ENCODE data around the gene FAM47A. TPM values are rescaled to one million over a fixed set of nuclear protein-coding genes. Genes with fewer than 3 reads are reported as not detected.

The FAM47A gene
- polyA plus RNA-seq, result not detected

GRCh38 chrX:34132028-34132427 is at the start of gene FAM47A:
Gene FAM47A, minus strand, starts transcription at chrX:34132314. Its CDS starts 36 bp downstream, at chrX:34132278.
- Mint-ChIP-seq H3K9me3 (peaks cover 0 to 3% (median 0%) of the 10 kb centered on the region in 3 donors), H3K4me1 (no peaks in the 10 kb centered on the region), H3K27me3 (peaks cover 2% of the 10 kb centered on the region), H3K36me3 (no peaks in the 10 kb centered on the region), H3K4me3 (no peak within 1 kb of the TSS), H3K27ac (no peak within 1 kb of the TSS)

GRCh38 chrX:34147345-34147744 is 15.2 kb upstream of the FAM47A start:
- H3K36me3 Mint-ChIP-seq, result no peaks in the 10 kb centered on the region
- H3K4me1 Mint-ChIP-seq, result no peaks in the 10 kb centered on the region
- no peaks in the 10 kb centered on the region for H3K27me3 Mint-ChIP-seq
- H3K27ac Mint-ChIP-seq, result no peak overlapping the region
- no peak overlapping the region for H3K4me3 Mint-ChIP-seq
- H3K9me3 Mint-ChIP-seq, result peaks cover 0 to 9% (median 6%) of the 10 kb centered on the region in 3 donors

GRCh38 chrX:34146906-34147305 is 14.8 kb upstream of the FAM47A start:
- Mint-ChIP-seq H3K9me3 (peaks cover 0 to 9% (median 6%) of the 10 kb centered on the region in 3 donors), H3K27me3 (no peaks in the 10 kb centered on the region), H3K4me3 (no peak overlapping the region), H3K4me1 (no peaks in the 10 kb centered on the region), H3K27ac (no peak overlapping the region), H3K36me3 (no peaks in the 10 kb centered on the region)

GRCh38 chrX:34144246-34144645 is 12.1 kb upstream of the FAM47A start:
- H3K36me3 Mint-ChIP-seq, result no peaks in the 10 kb centered on the region
- no peaks in the 10 kb centered on the region for H3K4me1 Mint-ChIP-seq
- H3K27ac Mint-ChIP-seq, result no peak overlapping the region
- peaks cover 0 to 9% (median 6%) of the 10 kb centered on the region in 3 donors for H3K9me3 Mint-ChIP-seq
- H3K27me3 Mint-ChIP-seq, result no peaks in the 10 kb centered on the region
- H3K4me3 Mint-ChIP-seq, result no peak overlapping the region

GRCh38 chrX:34140816-34141215 is 8.7 kb upstream of the FAM47A start:
- Mint-ChIP-seq H3K9me3 (peaks cover 0 to 7% (median 4%) of the 10 kb centered on the region in 3 donors), H3K27me3 (no peaks in the 10 kb centered on the region), H3K4me1 (no peaks in the 10 kb centered on the region), H3K27ac (no peak overlapping the region), H3K4me3 (no peak overlapping the region), H3K36me3 (no peaks in the 10 kb centered on the region)

- H3K36me3 Mint-ChIP-seq, result no peaks in the 10 kb centered on the region
- H3K4me1 Mint-ChIP-seq, result no peaks in the 10 kb centered on the region
- H3K27ac Mint-ChIP-seq, result no peak overlapping the region
- peaks cover 2% of the 10 kb centered on the region for H3K27me3 Mint-ChIP-seq
- no peak overlapping the region for H3K4me3 Mint-ChIP-seq
- H3K9me3 Mint-ChIP-seq, result peaks cover 0 to 3% (median 0%) of the 10 kb centered on the region in 3 donors
These were observed 952 bp downstream of the FAM47A start for GRCh38 chrX:34130980-34131744.

- H3K4me3 Mint-ChIP-seq, result no peak overlapping the region
- no peak overlapping the region for H3K27ac Mint-ChIP-seq
- H3K27me3 Mint-ChIP-seq, result peaks cover 2% of the 10 kb centered on the region
- H3K4me1 Mint-ChIP-seq, result no peaks in the 10 kb centered on the region
- peaks cover 0 to 3% (median 0%) of the 10 kb centered on the region in 3 donors for H3K9me3 Mint-ChIP-seq
- H3K36me3 Mint-ChIP-seq, result no peaks in the 10 kb centered on the region
These were observed 1.6 kb downstream of the FAM47A start for GRCh38 chrX:34130501-34130900.

GRCh38 chrX:34126011-34126410 is 6.1 kb downstream of the FAM47A start:
- Mint-ChIP-seq H3K36me3 (no peaks in the 10 kb centered on the region), H3K27ac (no peak overlapping the region), H3K27me3 (no peaks in the 10 kb centered on the region), H3K9me3 (peaks cover 2 to 10% (median 4%) of the 10 kb centered on the region in 3 donors), H3K4me3 (no peak overlapping the region), H3K4me1 (no peaks in the 10 kb centered on the region)

GRCh38 chrX:34119122-34119521 is 13.0 kb downstream of the FAM47A start:
- Mint-ChIP-seq H3K27me3 (no peaks in the 10 kb centered on the region), H3K4me3 (no peak overlapping the region), H3K9me3 (peaks cover 0 to 6% (median 4%) of the 10 kb centered on the region in 3 donors), H3K4me1 (no peaks in the 10 kb centered on the region), H3K36me3 (no peaks in the 10 kb centered on the region), H3K27ac (no peak overlapping the region)

- Mint-ChIP-seq H3K4me3 (no peak overlapping the region), H3K27me3 (no peaks in the 10 kb centered on the region), H3K27ac (no peak overlapping the region), H3K4me1 (no peaks in the 10 kb centered on the region), H3K9me3 (peaks cover 0 to 3% (median 1%) of the 10 kb centered on the region in 3 donors), H3K36me3 (no peaks in the 10 kb centered on the region)
These were observed 19.7 kb downstream of the FAM47A start for GRCh38 chrX:34112459-34112858.
